A549 (cell line): ENCODE data around the gene PDPR.
"Not testable (repeated sequence)": the region's sequence is repeated elsewhere in the genome, so short reads cannot be mapped to it uniquely, and the experiment has no call there.

Experiments used
- BHLHE40 ChIP-seq: IDR thresholded peaks from 2 replicates; pipeline ENCODE4 v1.6.1; 2012; ENCODE audit warnings: low read depth, low read length, inconsistent platforms
- CBX2 ChIP-seq: fragments of 200-600 bp; sonication (generic); IDR thresholded peaks from 2 replicates; pipeline ENCODE4 v1.6.1; 2016; ENCODE audit warnings: low read depth, mild to moderate bottlenecking, borderline replicate concordance
- EP300 ChIP-seq, 2 experiments: fragments of >200 bp; sonication (Bioruptor Twin); formaldehyde crosslinking; IDR thresholded peaks; 2 replicates in 1 of 2; 3 replicates in 1 of 2; pipeline ENCODE4 v1.6.1; 2016 to 2017
- RCOR1 ChIP-seq: fragments of 150-350 bp; IDR thresholded peaks from 2 replicates; pipeline ENCODE4 v1.6.1; 2014; ENCODE audit warnings: antibody characterized with exemption, low read length, low read depth
- TP53 ChIP-seq: fragments of 250-450 bp; sonication (Bioruptor Pico); IDR thresholded peaks from 2 replicates; pipeline ENCODE4 v1.5.0; 2021; ENCODE audit warnings: mild to moderate bottlenecking, moderate library complexity
- TF ChIP-seq, protein P1 (sequence below): fragments of >200 bp; sonication (Bioruptor Twin); formaldehyde crosslinking; IDR thresholded peaks from 3 replicates; pipeline ENCODE4 v1.5.1; 2016
- TF ChIP-seq, protein P2 (sequence below): fragments of 150-350 bp; IDR thresholded peaks from 2 replicates; pipeline ENCODE4 v1.6.1; 2014; ENCODE audit warnings: low read depth, mild to moderate bottlenecking, low read length

DNA sequence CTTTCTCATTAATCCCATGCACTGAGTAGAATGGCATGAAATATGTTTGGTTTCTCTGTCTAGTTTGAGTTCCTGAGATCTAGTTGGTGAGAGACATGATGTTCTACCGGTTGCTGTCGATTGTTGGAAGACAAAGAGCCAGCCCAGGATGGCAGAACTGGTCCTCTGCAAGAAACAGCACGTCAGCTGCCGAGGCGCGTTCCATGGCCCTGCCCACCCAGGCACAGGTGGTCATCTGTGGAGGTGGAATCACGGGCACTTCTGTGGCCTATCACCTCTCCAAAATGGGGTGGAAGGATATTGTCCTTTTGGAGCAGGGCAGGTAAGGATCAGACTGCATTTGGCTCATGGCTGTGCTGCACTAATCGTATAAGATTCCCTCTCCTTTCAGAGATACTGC, 6.3 kb downstream of the PDPR start:
- TF ChIP-seq, protein P1, sequence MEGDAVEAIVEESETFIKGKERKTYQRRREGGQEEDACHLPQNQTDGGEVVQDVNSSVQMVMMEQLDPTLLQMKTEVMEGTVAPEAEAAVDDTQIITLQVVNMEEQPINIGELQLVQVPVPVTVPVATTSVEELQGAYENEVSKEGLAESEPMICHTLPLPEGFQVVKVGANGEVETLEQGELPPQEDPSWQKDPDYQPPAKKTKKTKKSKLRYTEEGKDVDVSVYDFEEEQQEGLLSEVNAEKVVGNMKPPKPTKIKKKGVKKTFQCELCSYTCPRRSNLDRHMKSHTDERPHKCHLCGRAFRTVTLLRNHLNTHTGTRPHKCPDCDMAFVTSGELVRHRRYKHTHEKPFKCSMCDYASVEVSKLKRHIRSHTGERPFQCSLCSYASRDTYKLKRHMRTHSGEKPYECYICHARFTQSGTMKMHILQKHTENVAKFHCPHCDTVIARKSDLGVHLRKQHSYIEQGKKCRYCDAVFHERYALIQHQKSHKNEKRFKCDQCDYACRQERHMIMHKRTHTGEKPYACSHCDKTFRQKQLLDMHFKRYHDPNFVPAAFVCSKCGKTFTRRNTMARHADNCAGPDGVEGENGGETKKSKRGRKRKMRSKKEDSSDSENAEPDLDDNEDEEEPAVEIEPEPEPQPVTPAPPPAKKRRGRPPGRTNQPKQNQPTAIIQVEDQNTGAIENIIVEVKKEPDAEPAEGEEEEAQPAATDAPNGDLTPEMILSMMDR, result not testable (repeated sequence)
- TF ChIP-seq EP300 (IDR thresholded peaks at IDR 0.05); RCOR1; TP53; CBX2; BHLHE40: not testable (repeated sequence)
- TF ChIP-seq, protein P2, sequence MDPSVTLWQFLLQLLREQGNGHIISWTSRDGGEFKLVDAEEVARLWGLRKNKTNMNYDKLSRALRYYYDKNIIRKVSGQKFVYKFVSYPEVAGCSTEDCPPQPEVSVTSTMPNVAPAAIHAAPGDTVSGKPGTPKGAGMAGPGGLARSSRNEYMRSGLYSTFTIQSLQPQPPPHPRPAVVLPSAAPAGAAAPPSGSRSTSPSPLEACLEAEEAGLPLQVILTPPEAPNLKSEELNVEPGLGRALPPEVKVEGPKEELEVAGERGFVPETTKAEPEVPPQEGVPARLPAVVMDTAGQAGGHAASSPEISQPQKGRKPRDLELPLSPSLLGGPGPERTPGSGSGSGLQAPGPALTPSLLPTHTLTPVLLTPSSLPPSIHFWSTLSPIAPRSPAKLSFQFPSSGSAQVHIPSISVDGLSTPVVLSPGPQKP, result not testable (repeated sequence)
